GM12872 (cell line): Measurements from ENCODE around the gene TNKS2.

Experiments
- TF ChIP-seq, protein P1 (sequence below): IDR thresholded peaks from 3 replicates; pipeline ENCODE4 v1.5.1; 2011; ENCODE audit warnings: low read depth, mild to moderate bottlenecking, low read length, moderate library complexity; ENCODE audit not compliant: insufficient read depth

The TNKS2 gene

DNA sequence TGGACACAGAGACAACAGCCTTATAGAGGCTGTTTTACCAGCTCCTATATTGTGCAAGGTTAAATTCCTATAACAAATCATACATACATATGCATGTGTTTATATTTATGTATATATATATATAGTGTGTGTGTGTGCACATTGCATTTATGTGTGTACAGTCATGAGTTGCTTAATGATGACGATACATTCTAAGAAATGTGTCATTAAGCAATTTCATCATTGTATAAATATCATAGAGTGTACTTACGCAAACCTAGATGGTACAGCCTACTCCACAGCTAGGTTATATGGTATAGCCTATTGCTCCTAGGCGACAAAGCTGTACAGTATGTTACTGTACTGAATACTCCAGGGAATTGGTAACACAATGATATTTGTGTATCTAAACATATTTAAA, 30.1 kb upstream of the TNKS2 start:
- TF ChIP-seq, protein P1, sequence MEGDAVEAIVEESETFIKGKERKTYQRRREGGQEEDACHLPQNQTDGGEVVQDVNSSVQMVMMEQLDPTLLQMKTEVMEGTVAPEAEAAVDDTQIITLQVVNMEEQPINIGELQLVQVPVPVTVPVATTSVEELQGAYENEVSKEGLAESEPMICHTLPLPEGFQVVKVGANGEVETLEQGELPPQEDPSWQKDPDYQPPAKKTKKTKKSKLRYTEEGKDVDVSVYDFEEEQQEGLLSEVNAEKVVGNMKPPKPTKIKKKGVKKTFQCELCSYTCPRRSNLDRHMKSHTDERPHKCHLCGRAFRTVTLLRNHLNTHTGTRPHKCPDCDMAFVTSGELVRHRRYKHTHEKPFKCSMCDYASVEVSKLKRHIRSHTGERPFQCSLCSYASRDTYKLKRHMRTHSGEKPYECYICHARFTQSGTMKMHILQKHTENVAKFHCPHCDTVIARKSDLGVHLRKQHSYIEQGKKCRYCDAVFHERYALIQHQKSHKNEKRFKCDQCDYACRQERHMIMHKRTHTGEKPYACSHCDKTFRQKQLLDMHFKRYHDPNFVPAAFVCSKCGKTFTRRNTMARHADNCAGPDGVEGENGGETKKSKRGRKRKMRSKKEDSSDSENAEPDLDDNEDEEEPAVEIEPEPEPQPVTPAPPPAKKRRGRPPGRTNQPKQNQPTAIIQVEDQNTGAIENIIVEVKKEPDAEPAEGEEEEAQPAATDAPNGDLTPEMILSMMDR, result no peak

DNA sequence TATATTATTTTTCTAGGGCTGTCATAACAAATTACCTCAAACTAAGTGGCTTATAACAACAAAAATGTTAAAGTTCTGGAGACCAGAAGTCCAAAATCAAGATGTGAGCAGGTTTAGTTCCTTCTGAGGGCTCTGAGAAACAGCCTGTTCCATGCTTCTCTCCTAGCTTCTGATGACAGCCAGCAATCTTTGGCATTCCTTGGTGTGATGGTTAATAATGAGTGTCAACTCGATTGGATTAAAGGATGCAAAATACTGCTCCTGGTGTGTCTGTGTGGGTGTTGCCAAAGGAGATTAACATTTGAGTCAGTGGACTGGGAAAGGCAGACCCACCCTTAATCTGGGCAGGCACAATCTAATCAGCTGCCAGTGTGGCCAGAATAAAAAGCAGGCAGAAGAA, 26.3 kb upstream of the TNKS2 start:
- TF ChIP-seq, protein P1, result no peak

DNA sequence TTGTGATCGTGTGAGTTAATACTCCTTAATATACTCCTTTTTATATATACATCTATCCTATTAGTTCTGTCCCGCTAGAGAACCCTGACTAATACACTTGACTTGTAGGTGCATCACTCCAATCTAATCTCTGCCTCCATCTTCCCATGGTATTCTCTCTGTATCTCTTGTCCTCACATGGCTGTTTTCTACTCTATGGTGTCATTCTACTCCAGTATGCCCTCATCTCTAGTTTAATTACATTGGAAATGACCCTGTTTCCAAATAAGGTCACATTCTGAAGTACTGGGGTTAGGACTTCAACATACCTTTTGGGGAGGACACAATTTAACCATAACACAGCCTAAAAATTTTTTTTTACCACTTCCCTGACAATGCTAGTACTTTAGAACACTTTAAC, 25.8 kb upstream of the TNKS2 start:
- TF ChIP-seq, protein P1, result no peak

DNA sequence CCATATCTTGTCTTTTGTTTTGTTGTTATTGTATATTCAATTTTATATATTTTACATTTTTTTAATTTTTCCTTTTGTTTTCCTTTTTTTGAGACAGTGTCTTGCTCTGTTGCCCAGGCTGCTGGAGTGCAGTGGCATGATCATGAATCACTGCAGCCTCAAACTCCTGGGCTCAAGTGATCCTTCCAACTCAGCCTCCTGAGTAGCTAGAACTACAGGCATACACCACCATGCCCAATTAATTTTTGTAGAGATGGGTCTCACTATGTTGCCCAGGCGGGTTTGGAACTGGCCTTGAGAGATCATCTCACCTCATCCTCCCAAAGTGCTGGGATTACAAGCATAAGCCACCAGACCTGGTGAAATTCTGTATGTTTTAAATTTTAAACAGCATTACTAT, 25.4 kb upstream of the TNKS2 start:
- TF ChIP-seq, protein P1, result no peak

DNA sequence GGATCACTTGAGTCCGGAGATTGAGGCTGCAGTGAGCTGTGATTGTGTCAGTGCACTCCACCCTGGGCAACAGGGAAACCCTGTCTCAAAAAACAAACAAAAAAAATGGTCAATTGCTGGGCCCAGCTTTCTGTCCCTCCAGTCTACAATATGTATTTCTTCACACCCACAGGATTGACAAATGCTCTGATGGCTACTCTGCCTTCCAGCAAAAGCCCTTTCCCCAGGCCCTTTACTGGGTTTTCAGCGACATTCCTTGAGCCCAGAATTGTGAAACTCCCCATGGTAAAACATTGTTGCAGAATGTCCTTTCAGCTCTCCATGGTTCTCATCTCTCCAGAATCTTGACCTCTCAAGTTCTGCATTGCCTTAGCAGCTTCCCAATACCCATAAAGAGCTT, 23.7 kb upstream of the TNKS2 start:
- TF ChIP-seq, protein P1, result no peak

DNA sequence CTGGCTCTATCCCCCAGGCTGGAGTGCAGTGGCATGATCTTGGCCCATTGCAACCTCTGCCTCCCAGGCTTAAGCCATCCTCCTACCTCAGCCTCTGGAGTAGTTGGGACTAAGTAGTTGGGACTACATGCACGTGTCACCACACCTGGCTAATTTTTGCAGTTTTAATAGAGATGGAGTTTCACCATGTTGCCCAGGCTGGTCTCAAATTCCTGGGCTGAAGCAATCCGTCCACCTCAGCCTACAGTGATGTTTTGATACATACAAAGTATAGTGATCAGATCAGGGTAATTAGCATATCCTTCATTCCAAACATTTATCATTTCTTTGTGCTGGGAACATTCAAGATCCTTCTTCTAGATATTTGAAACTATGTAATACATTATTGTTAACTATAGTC, 22.5 kb upstream of the TNKS2 start:
- TF ChIP-seq, protein P1, result no peak

DNA sequence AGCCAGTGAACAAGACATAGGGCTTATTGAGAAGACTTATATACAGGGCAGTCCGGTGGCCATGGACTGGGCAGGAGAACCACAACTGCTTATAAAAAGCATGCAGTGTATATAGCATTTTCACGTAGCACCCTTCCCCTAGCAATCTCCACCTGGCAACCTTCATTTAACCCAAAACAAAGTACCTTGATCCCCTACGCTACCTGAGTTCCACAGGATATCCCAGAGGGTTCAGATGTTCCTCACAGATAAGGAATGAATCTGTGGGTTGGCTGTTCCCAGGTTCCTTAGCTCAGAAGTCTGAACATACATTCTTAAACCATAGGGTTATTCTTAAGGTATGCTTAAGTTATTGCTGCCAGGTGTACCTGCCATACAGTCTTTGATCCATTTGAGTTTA, 22.0 kb upstream of the TNKS2 start:
- TF ChIP-seq, protein P1, result no peak

DNA sequence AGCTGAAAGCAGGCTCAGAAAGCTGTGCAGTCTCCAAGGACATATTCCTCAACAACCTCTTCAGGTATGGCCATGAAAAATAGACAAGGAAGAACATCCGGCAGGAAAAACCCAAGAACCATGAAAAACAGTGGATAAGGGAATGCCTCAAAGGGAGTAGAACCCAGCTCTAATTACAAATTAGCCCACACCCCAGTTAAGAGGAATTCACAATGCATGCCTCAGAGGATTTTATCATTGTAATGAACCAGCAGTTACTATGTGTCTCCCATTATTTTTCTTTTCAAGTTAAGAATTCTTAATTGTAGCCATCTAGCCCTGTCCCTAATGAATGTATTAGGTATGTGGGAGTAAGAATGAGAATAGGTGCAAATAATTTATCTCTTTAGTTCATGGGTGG, 19.7 kb upstream of the TNKS2 start:
- TF ChIP-seq, protein P1, result no peak
